ENCODE results near the gene GPR161. TPM values are rescaled to one million over a fixed set of nuclear protein-coding genes. Genes with fewer than 3 reads are reported as not detected.
A peak's percentile ranks its signal among the peaks of the same experiment; 100 is the strongest.

Gene GPR161
- total RNA-seq, 1 donor from 2014 or later, result 36.8 TPM

GRCh38 chr1:168121401-168122011, 15.2 kb downstream of the GPR161 start:
- Mint-ChIP-seq H3K27ac (ENCODE audit: unreplicated experiment) (no peak overlapping the region), H3K36me3 (ENCODE audit: unreplicated experiment) (peaks cover 29% of the 10 kb centered on the region), H3K27me3 (ENCODE audit: unreplicated experiment) (no peaks in the 10 kb centered on the region), H3K9me3 (ENCODE audit: unreplicated experiment) (no peaks in the 10 kb centered on the region), H3K4me3 (ENCODE audit: unreplicated experiment) (no peak overlapping the region), H3K4me1 (ENCODE audit: unreplicated experiment) (peaks cover 12% of the 10 kb centered on the region)
- no peak for TF ChIP-seq CTCF (IDR thresholded peaks at IDR 0.05)
- DNase-seq (ENCODE audit: extremely low spot score, unreplicated experiment), result no peak

DNA sequence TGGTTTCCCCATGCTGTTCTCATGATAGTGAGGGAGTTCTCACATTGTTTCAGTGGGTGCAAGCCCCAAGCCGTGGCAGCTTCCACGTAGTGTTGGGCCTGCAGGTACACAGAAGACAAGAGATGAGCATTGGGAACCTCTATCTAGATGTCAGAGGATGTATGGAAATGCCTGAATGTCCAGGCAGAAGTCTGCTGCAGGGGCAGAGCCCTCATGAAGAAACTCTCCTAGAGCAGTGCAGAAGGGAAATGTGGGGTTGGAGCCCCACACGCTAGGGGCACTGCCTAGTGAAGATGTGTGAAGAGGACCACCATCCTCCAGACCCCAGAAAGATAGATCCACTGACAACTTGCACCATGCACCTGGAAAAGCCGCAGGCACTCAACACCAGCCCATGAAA, 17.0 kb downstream of the GPR161 start:
- Mint-ChIP-seq H3K36me3 (ENCODE audit: unreplicated experiment) (peaks cover 23% of the 10 kb centered on the region), H3K4me1 (ENCODE audit: unreplicated experiment) (peaks cover 12% of the 10 kb centered on the region), H3K9me3 (ENCODE audit: unreplicated experiment) (no peaks in the 10 kb centered on the region), H3K27me3 (ENCODE audit: unreplicated experiment) (no peaks in the 10 kb centered on the region), H3K27ac (ENCODE audit: unreplicated experiment) (no peak overlapping the region), H3K4me3 (ENCODE audit: unreplicated experiment) (no peak overlapping the region)
- DNase-seq (ENCODE audit: extremely low spot score, unreplicated experiment), result no peak
- no peak for TF ChIP-seq CTCF (IDR thresholded peaks at IDR 0.05)

DNA sequence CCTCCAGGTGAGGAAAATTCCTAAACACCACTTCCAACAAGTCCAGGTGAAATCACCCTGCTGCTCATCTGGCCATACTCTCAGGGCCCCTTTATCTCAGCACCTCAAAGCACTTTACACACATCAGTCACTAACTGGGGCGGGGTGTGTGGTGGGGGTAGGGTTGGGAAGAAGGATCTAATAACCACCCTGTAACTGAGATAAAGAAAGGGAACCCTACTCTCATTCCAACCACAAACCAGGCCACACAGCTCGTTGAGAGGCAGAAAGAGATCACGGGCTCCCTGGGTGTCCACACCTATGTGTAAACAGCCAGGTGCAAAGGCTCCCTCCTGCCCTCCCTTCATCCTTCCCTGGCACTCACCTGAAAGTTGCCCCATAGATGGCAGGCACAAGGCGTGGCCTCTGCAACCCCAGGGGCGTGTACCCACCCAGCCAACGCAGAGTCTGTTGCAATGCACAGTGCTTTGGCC, 20.4 kb downstream of the GPR161 start:
- Mint-ChIP-seq H3K9me3 (ENCODE audit: unreplicated experiment) (no peaks in the 10 kb centered on the region), H3K27ac (ENCODE audit: unreplicated experiment) (no peak overlapping the region), H3K36me3 (ENCODE audit: unreplicated experiment) (peaks cover 18% of the 10 kb centered on the region), H3K4me3 (ENCODE audit: unreplicated experiment) (no peak overlapping the region), H3K4me1 (ENCODE audit: unreplicated experiment) (peaks cover 17% of the 10 kb centered on the region), H3K27me3 (ENCODE audit: unreplicated experiment) (no peaks in the 10 kb centered on the region)
- DNase-seq (ENCODE audit: extremely low spot score, unreplicated experiment), result peak; percentile 21
- TF ChIP-seq CTCF (IDR thresholded peaks at IDR 0.05), result no peak

GRCh38 chr1:168114845-168115244, 21.9 kb downstream of the GPR161 start:
- Mint-ChIP-seq H3K27me3 (ENCODE audit: unreplicated experiment) (no peaks in the 10 kb centered on the region), H3K4me3 (ENCODE audit: unreplicated experiment) (no peak overlapping the region), H3K27ac (ENCODE audit: unreplicated experiment) (no peak overlapping the region), H3K4me1 (ENCODE audit: unreplicated experiment) (peaks cover 14% of the 10 kb centered on the region), H3K36me3 (ENCODE audit: unreplicated experiment) (peaks cover 13% of the 10 kb centered on the region), H3K9me3 (ENCODE audit: unreplicated experiment) (no peaks in the 10 kb centered on the region)
- no peak for TF ChIP-seq CTCF (IDR thresholded peaks at IDR 0.05)
- DNase-seq (ENCODE audit: extremely low spot score, unreplicated experiment), result peak; percentile 51

DNA sequence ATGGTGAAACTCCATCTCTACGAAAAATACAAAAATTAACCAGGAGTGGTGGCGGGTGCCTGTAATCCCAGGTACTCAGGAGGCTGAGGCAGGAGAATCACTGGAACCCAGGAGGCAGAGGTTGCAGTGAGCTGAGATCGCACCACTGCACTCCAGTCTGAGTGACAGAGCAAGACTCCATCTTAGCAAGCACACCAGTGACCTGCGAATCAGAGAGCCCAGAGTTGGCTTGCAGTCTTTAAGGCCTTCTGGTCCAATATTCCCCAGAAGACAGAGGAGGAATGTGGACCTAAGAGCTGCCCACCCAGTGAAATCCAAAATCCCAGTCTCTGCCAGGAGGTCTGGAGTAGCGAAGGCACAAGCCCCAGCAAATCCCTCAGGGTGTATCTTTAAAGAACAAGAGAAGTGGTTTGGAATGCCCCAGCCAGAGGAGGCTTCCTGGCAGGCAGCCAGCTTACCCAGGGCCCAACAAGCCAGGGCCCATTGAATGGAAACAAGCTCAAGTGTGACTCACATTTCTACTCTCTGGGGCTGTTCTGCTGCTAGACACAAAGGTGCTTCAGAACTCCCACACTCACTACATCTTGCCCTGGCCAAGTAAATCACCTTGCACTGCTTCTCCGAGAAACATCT, 23.9 kb downstream of the GPR161 start:
- Mint-ChIP-seq H3K27me3 (ENCODE audit: unreplicated experiment) (no peaks in the 10 kb centered on the region), H3K4me1 (ENCODE audit: unreplicated experiment) (peaks cover 14% of the 10 kb centered on the region), H3K36me3 (ENCODE audit: unreplicated experiment) (peaks cover 9% of the 10 kb centered on the region), H3K4me3 (ENCODE audit: unreplicated experiment) (no peak overlapping the region), H3K9me3 (ENCODE audit: unreplicated experiment) (no peaks in the 10 kb centered on the region), H3K27ac (ENCODE audit: unreplicated experiment) (peak overlapping the region; percentile 77)
- peak; percentile 93 for DNase-seq (ENCODE audit: extremely low spot score, unreplicated experiment)
- TF ChIP-seq CTCF (IDR thresholded peaks at IDR 0.05), result no peak
